ENCODE results near the gene KCNIP4.

GRCh38 chr4:21946858-21947257 is 1.7 kb downstream of the KCNIP4 start:
- TF ChIP-seq EZH2 (IDR thresholded peaks at IDR 0.05; ENCODE audit: borderline replicate concordance, insufficient read depth, low read depth, low read length, poor library complexity, severe bottlenecking): no peak
- no peak for TF ChIP-seq CTCF (IDR thresholded peaks at IDR 0.05)
